OCI-LY7 (cell line): ENCODE data around the gene KIRREL3. TPM values are rescaled to one million over a fixed set of nuclear protein-coding genes. Genes with fewer than 3 reads are reported as not detected.

Experiments used
- BruUV-seq: library from RNA; stranded (reverse); fragments of 400-500 nt; replicated peaks from 2 replicates; lab custom pipeline; 2021; lab: Mats Ljungman, UMichigan
- CTCF ChIA-PET: fragments of 300-600 bp; sonication (Branson Sonifier 250); formaldehyde crosslinking; loops from one replicate; lab custom pipeline; 2022; ENCODE audit warnings: antibody characterized with exemption; ENCODE audit not compliant: unreplicated experiment; lab: Charles Lee
- POLR2A ChIA-PET: fragments of 300-600 bp; sonication (Branson Sonifier 250); formaldehyde crosslinking; loops from one replicate; lab custom pipeline; 2022; ENCODE audit warnings: antibody characterized with exemption; lab: Charles Lee
- DNase-seq: peaks from one replicate; pipeline ENCODE4 v3.0.0-alpha.2; 2015; ENCODE audit warnings: low spot score
- H2AFZ ChIP-seq: fragments of 200-600 bp; sonication (generic), shearing (Covaris generic); 2 replicates; pipeline ENCODE4 v1.6.1; 2014; ENCODE audit warnings: mild to moderate bottlenecking, antibody characterized with exemption, low read length, moderate library complexity
- H3K27ac ChIP-seq: fragments of 200-600 bp; sonication (generic); 2 replicates; pipeline ENCODE4 v1.5.1; 2014; ENCODE audit warnings: mixed run types, low read depth, mild to moderate bottlenecking, moderate library complexity, low read length, inconsistent platforms; ENCODE audit not compliant: poor library complexity, severe bottlenecking
- H3K36me3 ChIP-seq: fragments of 200-600 bp; sonication (generic); 2 replicates; pipeline ENCODE4 v1.6.1; 2014; ENCODE audit warnings: mild to moderate bottlenecking, antibody characterized with exemption, low read length, moderate library complexity, mixed read lengths; ENCODE audit not compliant: insufficient read depth
- H3K4me1 ChIP-seq: fragments of 200-600 bp; sonication (generic); 2 replicates; pipeline ENCODE4 v1.5.1; 2014; ENCODE audit warnings: mild to moderate bottlenecking, low read length; ENCODE audit not compliant: insufficient read depth, poor library complexity, severe bottlenecking
- H3K4me2 ChIP-seq: fragments of 200-600 bp; sonication (generic); 2 replicates; pipeline ENCODE4 v1.6.1; 2014; ENCODE audit warnings: mild to moderate bottlenecking, low read length
- H3K4me3 ChIP-seq: fragments of 200-600 bp; sonication (generic); 2 replicates; pipeline ENCODE4 v1.5.1; 2014; ENCODE audit warnings: mild to moderate bottlenecking, low read depth, low read length; ENCODE audit not compliant: poor library complexity, severe bottlenecking
- H3K79me2 ChIP-seq: fragments of 200-600 bp; sonication (generic); 2 replicates; pipeline ENCODE4 v1.6.1; 2016; ENCODE audit warnings: low read depth, mild to moderate bottlenecking, low read length, moderate library complexity, mixed read lengths; ENCODE audit not compliant: insufficient read depth
- H3K9me2 ChIP-seq: fragments of 200-600 bp; sonication (generic); 2 replicates; pipeline ENCODE4 v1.6.1; 2016; ENCODE audit warnings: mild to moderate bottlenecking, low read length, mixed read lengths; ENCODE audit not compliant: insufficient read depth
- H3K9me3 ChIP-seq: fragments of 200-600 bp; sonication (generic); 2 replicates; pipeline ENCODE4 v1.6.1; 2014; ENCODE audit warnings: mild to moderate bottlenecking, mixed run types, low read length, mixed read lengths
- H4K20me1 ChIP-seq: fragments of 200-600 bp; sonication (generic); 2 replicates; pipeline ENCODE4 v1.6.1; 2014; ENCODE audit warnings: mild to moderate bottlenecking, antibody characterized with exemption, low read length, moderate library complexity, mixed read lengths; ENCODE audit not compliant: insufficient read depth
- EZH2phosphoT487 ChIP-seq: fragments of 200-600 bp; sonication (generic); IDR thresholded peaks from 2 replicates; pipeline ENCODE4 v1.6.1; 2018; ENCODE audit warnings: low read depth, borderline replicate concordance, mild to moderate bottlenecking, mixed run types, antibody characterized with exemption, low read length, moderate library complexity, mixed read lengths
- intact Hi-C: fragments of 100-400 bp; cut with micrococcal nuclease; formaldehyde crosslinking; loops from one replicate; pipeline ENCODE4 v1.10.0; 2022; ENCODE audit not compliant: unreplicated experiment
- total RNA-seq, 2 experiments: library from RNA; depleted of rRNA in 1 of 2; stranded (reverse); fragments of >200 nt in 1 of 2; shearing (Covaris generic) in 1 of 2; gene quantifications; 2 replicates each; pipeline ENCODE4 v1.2.3, GENCODE V29; 2014 to 2022
- TF ChIP-seq, protein P1 (sequence below): fragments of 200-600 bp; sonication (generic); conservative IDR thresholded peaks from 2 replicates; pipeline ENCODE4 v1.5.1; 2014; ENCODE audit warnings: mild to moderate bottlenecking, antibody characterized with exemption, low read length, moderate library complexity, mixed read lengths

The KIRREL3 gene
- total RNA-seq, 2 experiments from 2014 or later = not detected

DNA sequence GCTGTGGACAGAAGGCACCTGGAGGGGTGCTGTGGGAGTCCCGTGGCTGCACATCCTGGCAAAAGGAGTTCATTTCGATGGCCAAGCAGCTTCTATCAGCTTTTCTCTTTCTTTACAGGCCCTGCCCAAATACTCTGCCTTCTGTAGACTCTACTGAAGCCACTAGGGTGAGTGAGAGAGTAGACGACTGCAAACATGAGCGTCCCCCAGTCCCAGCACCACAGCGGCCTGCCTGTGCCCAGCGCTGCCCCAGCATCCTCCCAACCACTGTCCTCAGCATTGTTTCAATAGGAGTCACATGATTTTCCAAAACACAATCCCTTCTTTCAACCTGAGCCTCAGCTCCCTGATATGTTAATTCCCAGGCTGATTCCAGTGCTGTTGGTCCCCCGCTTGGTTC, 110.0 kb downstream of the KIRREL3 start:
- no peaks in the 10 kb centered on the region for H4K20me1 ChIP-seq
- H3K9me3 ChIP-seq = no peaks in the 10 kb centered on the region
- intact Hi-C loops = no loop called here
- H3K27ac ChIP-seq = no peak overlapping the region
- ChIA-PET CTCF (no interaction called here), POLR2A (no interaction called here)
- BruUV-seq = no TSS peak
- no peak overlapping the region for H3K4me2 ChIP-seq
- DNase-seq = no peak
- H3K4me1 ChIP-seq = no peaks in the 10 kb centered on the region
- no peaks in the 10 kb centered on the region for H3K79me2 ChIP-seq
- no peak for TF ChIP-seq EZH2phosphoT487
- H3K36me3 ChIP-seq = no peaks in the 10 kb centered on the region
- H3K4me3 ChIP-seq = no peak overlapping the region
- H2AFZ ChIP-seq = no peak overlapping the region
- no peaks in the 10 kb centered on the region for H3K9me2 ChIP-seq

DNA sequence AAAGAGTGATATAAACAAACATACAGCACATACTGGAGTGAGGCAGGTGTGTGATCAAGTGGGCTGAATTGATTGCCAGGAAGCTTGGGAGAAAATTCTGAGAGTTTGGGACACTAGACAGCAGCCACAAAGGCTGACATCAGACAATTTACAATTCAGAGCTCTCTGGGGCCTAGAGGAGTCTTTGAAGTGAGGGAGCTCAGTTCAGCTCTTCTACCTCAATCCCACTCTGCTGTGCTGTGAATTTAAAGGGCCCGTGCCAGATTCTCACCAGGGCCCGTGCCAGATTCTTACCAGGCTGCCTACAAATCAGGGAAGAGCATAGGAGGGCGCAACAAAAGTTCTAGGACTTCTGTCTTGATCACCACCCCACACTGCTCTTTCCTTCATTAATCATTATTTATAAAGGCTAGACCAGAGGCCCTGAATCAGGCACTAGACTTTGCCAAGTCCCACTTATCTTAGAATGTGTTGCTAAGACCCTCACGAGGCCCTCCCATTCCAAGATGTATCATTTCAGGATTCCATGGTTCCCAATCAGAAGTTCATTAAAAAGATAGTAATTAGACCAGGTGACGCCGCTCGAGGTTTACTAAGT, 112.4 kb downstream of the KIRREL3 start:
- intact Hi-C loops = no loop called here
- Histone ChIP-seq H3K9me3 (no peaks in the 10 kb centered on the region), H3K9me2 (no peaks in the 10 kb centered on the region), H3K4me2 (no peak overlapping the region), H3K36me3 (no peaks in the 10 kb centered on the region), H3K4me1 (no peaks in the 10 kb centered on the region), H3K79me2 (no peaks in the 10 kb centered on the region), H2AFZ (no peak overlapping the region), H3K4me3 (no peak overlapping the region), H4K20me1 (no peaks in the 10 kb centered on the region), H3K27ac (no peak overlapping the region)
- BruUV-seq = no TSS peak
- TF ChIP-seq EZH2phosphoT487 = no peak
- TF ChIP-seq, protein P1, sequence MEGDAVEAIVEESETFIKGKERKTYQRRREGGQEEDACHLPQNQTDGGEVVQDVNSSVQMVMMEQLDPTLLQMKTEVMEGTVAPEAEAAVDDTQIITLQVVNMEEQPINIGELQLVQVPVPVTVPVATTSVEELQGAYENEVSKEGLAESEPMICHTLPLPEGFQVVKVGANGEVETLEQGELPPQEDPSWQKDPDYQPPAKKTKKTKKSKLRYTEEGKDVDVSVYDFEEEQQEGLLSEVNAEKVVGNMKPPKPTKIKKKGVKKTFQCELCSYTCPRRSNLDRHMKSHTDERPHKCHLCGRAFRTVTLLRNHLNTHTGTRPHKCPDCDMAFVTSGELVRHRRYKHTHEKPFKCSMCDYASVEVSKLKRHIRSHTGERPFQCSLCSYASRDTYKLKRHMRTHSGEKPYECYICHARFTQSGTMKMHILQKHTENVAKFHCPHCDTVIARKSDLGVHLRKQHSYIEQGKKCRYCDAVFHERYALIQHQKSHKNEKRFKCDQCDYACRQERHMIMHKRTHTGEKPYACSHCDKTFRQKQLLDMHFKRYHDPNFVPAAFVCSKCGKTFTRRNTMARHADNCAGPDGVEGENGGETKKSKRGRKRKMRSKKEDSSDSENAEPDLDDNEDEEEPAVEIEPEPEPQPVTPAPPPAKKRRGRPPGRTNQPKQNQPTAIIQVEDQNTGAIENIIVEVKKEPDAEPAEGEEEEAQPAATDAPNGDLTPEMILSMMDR = no peak
- no peak for DNase-seq
- CTCF ChIA-PET = no interaction called here
- POLR2A ChIA-PET = no interaction called here

DNA sequence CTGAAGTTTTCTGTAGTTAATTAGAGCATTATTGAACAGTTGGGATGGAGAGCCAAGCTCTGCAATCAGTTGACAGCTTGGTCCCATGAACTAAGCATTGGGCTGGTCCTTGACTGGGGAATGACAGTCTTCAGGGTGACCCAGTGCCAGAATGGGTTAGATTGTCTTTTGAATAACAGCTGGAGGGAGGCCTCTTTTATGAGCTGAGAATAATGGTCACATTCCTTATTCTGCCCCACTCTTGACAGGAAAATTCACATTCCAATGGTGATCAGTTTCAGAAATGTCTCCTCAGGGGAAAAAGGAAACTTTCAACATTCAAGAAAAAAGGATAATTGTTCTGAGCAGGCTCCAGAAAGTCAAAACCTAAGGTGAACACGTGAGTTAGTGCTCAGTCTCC, 113.9 kb downstream of the KIRREL3 start:
- Histone ChIP-seq H3K4me2 (no peak overlapping the region), H3K4me1 (no peaks in the 10 kb centered on the region), H3K27ac (no peak overlapping the region), H3K9me2 (no peaks in the 10 kb centered on the region), H3K36me3 (no peaks in the 10 kb centered on the region), H3K4me3 (no peak overlapping the region), H4K20me1 (no peaks in the 10 kb centered on the region), H2AFZ (no peak overlapping the region), H3K79me2 (no peaks in the 10 kb centered on the region), H3K9me3 (no peaks in the 10 kb centered on the region)
- POLR2A ChIA-PET = no interaction called here
- intact Hi-C loops = no loop called here
- CTCF ChIA-PET = no interaction called here
- TF ChIP-seq, protein P1 = no peak
- TF ChIP-seq EZH2phosphoT487 = no peak
- BruUV-seq = no TSS peak
- DNase-seq = no peak
